Measurements from ENCODE around the gene MAPK8IP2.
"Not testable (repeated sequence)": the region's sequence is repeated elsewhere in the genome, so short reads cannot be mapped to it uniquely, and the experiment has no call there.

MAPK8IP2 gene

GRCh38 chr22:50601669-50602337 is 1.2 kb downstream of the MAPK8IP2 start:
- DNase-seq: no peak

DNA sequence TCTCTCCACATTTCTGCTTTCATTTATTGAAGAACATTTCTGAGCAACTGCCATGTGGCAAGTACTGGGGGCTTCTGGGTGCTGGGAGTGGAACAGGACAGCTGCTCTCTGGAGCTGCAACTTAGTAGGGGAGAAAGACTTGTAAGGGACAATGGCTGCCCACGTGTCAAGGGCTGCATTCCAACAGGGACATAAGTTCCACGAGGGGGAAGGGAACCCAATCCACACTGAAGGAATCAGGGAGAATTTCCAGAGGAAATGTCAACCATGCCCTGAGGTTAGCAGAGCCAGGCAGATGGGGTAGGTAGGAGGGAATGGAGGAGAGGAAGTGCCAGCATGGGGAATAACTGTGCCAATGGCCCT is 1.7 kb downstream of the MAPK8IP2 start:
- no peak for DNase-seq

DNA sequence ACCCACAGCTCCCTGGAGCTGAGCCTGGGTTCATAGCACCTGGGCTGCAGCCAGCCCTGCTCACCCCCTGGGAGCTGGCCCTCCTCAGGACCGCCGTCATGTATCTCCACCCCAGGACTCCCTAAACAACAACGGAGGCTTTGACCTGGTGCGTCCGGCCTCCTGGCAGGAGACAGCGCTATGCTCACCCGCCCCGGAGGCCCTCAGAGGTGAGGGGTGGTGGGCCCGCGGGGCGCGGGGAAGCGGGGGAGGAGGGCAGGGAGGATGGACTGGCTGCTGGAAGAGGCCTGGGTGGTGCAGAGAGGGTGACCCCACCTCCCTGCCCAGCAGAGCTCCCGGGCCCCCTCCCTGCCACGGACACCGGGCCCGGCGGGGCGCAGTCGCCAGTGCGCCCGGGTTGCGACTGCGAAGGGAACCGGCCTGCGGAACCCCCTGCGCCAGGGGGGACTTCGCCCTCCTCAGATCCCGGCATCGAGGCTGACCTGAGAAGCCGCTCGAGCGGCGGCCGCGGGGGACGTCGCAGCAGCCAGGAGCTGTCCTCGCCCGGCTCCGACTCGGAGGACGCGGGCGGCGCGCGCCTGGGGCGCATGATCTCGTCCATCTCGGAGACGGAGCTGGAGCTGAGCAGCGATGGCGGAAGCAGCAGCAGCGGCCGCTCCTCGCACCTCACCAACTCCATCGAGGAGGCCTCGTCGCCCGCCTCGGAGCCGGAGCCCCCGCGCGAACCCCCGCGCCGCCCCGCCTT is 3.1 kb downstream of the MAPK8IP2 start:
- no peak for DNase-seq

DNA sequence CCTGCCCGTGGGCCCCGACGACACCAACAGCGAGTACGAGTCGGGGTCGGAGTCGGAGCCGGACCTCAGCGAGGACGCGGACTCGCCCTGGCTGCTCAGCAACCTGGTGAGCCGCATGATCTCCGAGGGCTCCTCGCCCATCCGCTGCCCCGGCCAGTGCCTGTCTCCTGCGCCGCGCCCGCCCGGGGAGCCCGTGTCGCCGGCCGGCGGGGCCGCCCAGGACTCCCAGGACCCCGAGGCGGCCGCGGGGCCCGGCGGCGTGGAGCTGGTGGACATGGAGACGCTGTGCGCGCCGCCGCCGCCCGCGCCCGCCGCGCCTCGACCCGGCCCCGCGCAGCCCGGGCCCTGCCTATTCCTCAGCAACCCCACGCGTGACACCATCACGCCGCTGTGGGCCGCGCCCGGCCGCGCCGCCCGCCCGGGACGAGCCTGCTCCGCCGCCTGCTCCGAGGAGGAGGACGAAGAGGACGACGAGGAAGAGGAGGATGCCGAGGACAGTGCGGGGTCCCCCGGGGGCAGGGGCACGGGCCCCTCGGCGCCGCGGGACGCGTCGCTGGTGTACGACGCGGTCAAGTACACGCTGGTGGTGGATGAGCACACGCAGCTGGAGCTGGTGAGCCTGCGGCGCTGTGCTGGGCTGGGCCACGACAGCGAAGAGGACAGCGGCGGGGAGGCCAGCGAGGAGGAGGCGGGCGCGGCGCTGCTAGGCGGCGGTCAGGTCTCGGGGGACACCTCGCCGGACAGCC is 3.8 kb downstream of the MAPK8IP2 start:
- no peak for DNase-seq

- no peak for DNase-seq
These were observed 4.5 kb downstream of the MAPK8IP2 start for GRCh38 chr22:50605002-50605612.

GRCh38 chr22:50605613-50606074 is 5.1 kb downstream of the MAPK8IP2 start:
- no peak for DNase-seq

- no peak for DNase-seq
These were observed 5.8 kb downstream of the MAPK8IP2 start for GRCh38 chr22:50606165-50606945.

DNA sequence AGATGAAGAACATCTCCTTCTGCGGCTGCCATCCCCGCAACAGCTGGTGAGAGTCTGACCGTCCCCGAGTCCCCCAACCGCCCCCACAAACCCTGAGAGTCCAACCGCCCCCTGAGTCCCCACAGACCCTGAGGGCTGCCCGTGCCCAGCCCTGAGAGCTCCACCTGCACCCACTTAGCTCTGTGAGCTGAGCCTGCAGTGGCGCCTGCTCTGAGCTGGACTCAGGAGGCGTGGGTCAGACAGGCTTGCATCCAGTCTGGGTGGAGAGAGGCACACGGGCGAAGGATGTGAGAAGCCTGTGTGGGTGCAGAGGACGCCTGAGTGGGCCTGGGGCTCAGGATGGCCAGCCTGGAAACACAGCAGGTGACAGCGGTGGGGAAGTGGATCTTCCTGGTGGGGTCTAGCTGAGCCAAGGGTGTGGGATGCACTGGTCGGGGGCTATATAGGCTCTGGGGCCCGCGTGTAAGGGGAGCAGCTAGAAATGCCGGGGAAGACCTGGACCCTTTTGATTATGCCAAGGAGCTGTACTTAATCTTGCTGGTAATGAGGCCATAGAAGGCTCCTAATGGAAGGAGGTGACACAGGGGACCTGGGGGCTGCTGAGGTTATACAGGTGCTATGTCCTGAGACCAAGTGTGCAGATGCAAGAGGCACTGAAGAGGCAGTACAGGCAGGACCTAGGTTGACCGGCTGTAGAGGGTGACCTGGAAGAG is 6.5 kb downstream of the MAPK8IP2 start:
- DNase-seq: no peak

GRCh38 chr22:50607659-50608020 is 7.0 kb downstream of the MAPK8IP2 start:
- DNase-seq: no peak

DNA sequence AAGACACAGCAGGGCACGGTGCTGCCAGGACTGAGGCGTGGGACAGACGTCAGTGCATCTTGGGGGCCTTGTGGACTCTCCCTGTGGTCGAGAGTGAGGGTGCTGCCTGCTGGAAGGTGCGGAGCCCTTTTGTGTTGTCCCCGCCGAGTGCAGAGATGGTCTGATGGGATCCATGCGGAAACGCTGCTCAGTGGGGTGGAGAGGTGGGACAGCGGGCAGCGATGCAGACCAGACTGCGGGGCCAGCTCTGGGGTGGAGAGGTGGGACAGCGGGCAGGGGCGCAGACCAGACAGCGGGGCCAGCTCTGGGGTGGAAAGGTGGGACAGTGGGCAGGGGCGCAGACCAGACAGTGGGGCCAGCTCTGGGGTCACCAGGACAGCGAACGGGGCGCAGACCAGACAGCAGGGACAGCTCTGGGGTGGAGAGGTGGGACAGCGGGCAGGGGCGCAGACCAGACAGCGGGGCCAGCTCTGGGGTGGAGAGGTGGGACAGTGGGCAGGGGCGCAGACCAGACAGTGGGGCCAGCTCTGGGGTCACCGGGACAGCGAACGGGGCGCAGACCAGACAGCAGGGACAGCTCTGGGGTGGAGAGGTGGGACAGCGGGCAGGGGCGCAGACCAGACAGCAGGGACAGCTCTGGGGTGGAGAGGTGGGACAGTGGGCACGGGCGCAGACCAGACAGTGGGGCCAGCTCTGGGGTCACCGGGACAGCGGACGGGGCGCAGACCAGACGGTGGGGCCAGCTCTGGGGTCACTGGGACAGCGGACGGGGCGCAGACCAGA is 7.7 kb downstream of the MAPK8IP2 start:
- DNase-seq: not testable (repeated sequence)

- no peak for DNase-seq
These were observed 8.4 kb downstream of the MAPK8IP2 start for GRCh38 chr22:50608996-50609395.

GRCh38 chr22:50609599-50609998 is 9.0 kb downstream of the MAPK8IP2 start:
- no peak for DNase-seq

- DNase-seq: no peak
These were observed 9.5 kb downstream of the MAPK8IP2 start for GRCh38 chr22:50610041-50610451.

DNA sequence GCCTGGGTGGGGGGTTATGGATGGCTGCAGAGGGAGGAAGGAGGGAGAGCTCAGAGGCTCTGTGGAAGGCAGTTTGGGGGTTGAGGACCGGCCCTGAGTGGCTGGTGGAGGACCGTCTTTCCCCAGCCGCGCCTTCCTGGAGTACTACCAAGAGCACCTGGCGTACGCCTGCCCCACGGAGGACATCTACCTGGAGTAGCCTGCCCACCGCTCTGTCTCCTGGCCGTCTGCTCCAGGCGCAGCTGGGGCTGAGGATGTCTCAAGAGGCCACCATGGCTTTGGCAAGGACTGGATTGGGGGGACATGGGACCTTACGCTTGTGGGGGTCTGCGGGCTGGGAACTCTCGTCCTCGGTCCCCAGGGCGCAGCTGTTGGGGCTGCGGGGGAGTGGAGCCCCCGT is 10.0 kb downstream of the MAPK8IP2 start:
- DNase-seq: no peak

DNA sequence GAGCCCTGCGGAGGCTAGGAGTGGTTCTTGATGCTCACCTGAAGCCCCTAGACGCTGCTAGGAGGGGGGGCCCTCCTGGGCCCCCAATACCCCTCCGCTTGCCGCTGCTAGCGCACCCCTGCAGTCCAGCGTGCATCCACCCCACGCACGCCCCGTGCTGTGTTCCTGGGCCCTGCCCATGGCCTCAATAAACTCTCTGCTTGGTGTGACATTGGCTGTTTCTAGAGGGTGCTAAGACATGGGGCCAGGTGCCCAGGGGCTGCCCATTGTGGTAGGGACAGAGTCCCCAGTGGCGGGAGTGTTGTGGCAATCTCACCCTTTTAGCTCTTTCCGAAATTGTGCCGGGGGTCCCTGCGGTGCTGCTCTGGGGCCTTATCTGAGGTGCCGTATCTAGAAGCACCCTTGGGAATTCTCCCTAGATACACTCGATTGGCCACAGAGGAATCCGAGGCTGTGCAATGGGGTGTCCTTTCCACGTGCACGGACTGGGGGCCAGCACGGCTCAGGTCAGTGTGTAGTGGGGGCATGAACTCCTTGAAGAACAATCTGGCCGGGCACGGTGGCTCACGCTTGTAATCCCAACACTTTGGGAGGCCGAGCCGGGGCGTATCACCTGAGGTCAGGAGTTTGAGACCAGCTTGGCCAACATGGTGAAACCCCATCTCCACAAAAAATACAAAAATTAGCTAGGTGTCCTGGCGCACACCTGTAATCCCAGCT is 10.9 kb downstream of the MAPK8IP2 start:
- no peak for DNase-seq

GRCh38 chr22:50612168-50612527 is 11.6 kb downstream of the MAPK8IP2 start:
- DNase-seq: no peak

- no peak for DNase-seq
These were observed 12.1 kb downstream of the MAPK8IP2 start for GRCh38 chr22:50612528-50613221.

GRCh38 chr22:50613291-50613981 is 12.8 kb downstream of the MAPK8IP2 start:
- DNase-seq: no peak

GRCh38 chr22:50614296-50614695 is 13.7 kb downstream of the MAPK8IP2 start:
- DNase-seq: not testable (repeated sequence)

Data from NCI-H1105 (cell line).